Panc1 (cell line): ENCODE measurements around the gene MYLK. TPM values are rescaled to one million over a fixed set of nuclear protein-coding genes. Genes with fewer than 3 reads are reported as not detected.

Experiments used
- ATAC-seq: fragments of 200-7000 bp; cut with Tn5 transposase; 2 replicates; pipeline ENCODE4 v1.9.1; 2020; ENCODE audit warnings: mild to moderate bottlenecking, moderate library complexity
- BruUV-seq: library from RNA; stranded (reverse); fragments of 400-500 nt; replicated peaks from 2 replicates; lab custom pipeline; 2021; lab: Mats Ljungman, UMichigan
- CTCF ChIA-PET: fragments of 300-600 bp; sonication (Branson Sonifier 250); formaldehyde crosslinking; loops from one replicate; lab custom pipeline; 2022; ENCODE audit warnings: antibody characterized with exemption; lab: Charles Lee
- POLR2A ChIA-PET: fragments of 300-600 bp; sonication (Branson Sonifier 250); formaldehyde crosslinking; loops from one replicate; lab custom pipeline; 2022; ENCODE audit warnings: antibody characterized with exemption; lab: Charles Lee
- DNase-seq: peaks from one replicate; pipeline ENCODE4 v3.0.0-alpha.2; 2010; ENCODE audit warnings: low read depth, low spot score
- H3K27ac ChIP-seq: 2 replicates; pipeline ENCODE4 v1.5.1; 2011; ENCODE audit warnings: mild to moderate bottlenecking, low read length, inconsistent platforms
- H3K27me3 ChIP-seq: fragments of 200-500 bp; sonication (Bioruptor generic); 2 replicates; pipeline ENCODE4 v1.6.0; 2014; ENCODE audit warnings: low read length, inconsistent platforms; ENCODE audit not compliant: control insufficient read depth, insufficient read depth
- H3K36me3 ChIP-seq: fragments of 200-500 bp; sonication (Bioruptor generic); 2 replicates; pipeline ENCODE4 v1.5.1; 2014; ENCODE audit warnings: inconsistent platforms, mild to moderate bottlenecking, low read length, moderate library complexity; ENCODE audit not compliant: control insufficient read depth, insufficient read depth
- H3K4me1 ChIP-seq: 2 replicates; pipeline ENCODE4 v1.5.1; 2011; ENCODE audit warnings: inconsistent platforms, mild to moderate bottlenecking, low read length, moderate library complexity; ENCODE audit not compliant: control insufficient read depth, insufficient read depth
- H3K4me3 ChIP-seq, 2 experiments: 2 replicates each; pipeline ENCODE4 v1.5.1; 2011 to 2012; ENCODE audit warnings: low read depth in 2 of 2, low read length in 2 of 2, mild to moderate bottlenecking in 2 of 2, inconsistent platforms in 1 of 2, moderate library complexity in 1 of 2
- H3K9me3 ChIP-seq: fragments of 200-500 bp; sonication (Bioruptor generic); 2 replicates; pipeline ENCODE4 v1.5.1; 2014; ENCODE audit warnings: low read depth, mild to moderate bottlenecking, inconsistent platforms, low read length, moderate library complexity; ENCODE audit not compliant: control insufficient read depth, insufficient read depth
- POLR2AphosphoS5 ChIP-seq: IDR thresholded peaks from 2 replicates; pipeline ENCODE4 v1.6.1; 2012; ENCODE audit warnings: mild to moderate bottlenecking, low read depth, low read length, moderate library complexity
- SIN3A ChIP-seq: IDR thresholded peaks from 2 replicates; pipeline ENCODE4 v1.6.1; 2012; ENCODE audit warnings: low read depth, mild to moderate bottlenecking, low read length, moderate library complexity, borderline replicate concordance; ENCODE audit not compliant: insufficient read depth
- TCF7L2 ChIP-seq: IDR thresholded peaks from 2 replicates; pipeline ENCODE4 v1.6.1; 2011; ENCODE audit warnings: mild to moderate bottlenecking, low read depth, low read length, inconsistent platforms
- in situ Hi-C: cut with HindIII; loops from 2 replicates; pipeline ENCODE4 v1.10.0; 2016; ENCODE audit warnings: low sequenced_read_pairs, low pct_unique_long_range_greater_than_20kb
- intact Hi-C: fragments of 100-400 bp; cut with micrococcal nuclease; formaldehyde crosslinking; loops from one replicate; pipeline ENCODE4 v1.10.0; 2022; ENCODE audit not compliant: unreplicated experiment
- total RNA-seq: library from RNA; stranded (reverse); gene quantifications from one replicate; pipeline ENCODE4 v1.2.1, GENCODE V29; 2021; ENCODE audit not compliant: unreplicated experiment
- TF ChIP-seq, protein P1 (sequence below), 2 experiments: IDR thresholded peaks; 2 replicates each; pipeline ENCODE4 v1.6.1; 2011 to 2012; ENCODE audit warnings: low read depth in 2 of 2, control low read depth in 1 of 2, low read length in 1 of 2, mild to moderate bottlenecking in 1 of 2, moderate library complexity in 1 of 2; ENCODE audit not compliant: insufficient read depth in 1 of 2
- TF ChIP-seq, protein P2 (sequence below): fragments of 450-650 bp; IDR thresholded peaks from 2 replicates; pipeline ENCODE4 v1.5.1; 2017; ENCODE audit warnings: mild to moderate bottlenecking

MYLK gene
- total RNA-seq, 1 experiment from 2014 or later = 29.7 TPM

DNA sequence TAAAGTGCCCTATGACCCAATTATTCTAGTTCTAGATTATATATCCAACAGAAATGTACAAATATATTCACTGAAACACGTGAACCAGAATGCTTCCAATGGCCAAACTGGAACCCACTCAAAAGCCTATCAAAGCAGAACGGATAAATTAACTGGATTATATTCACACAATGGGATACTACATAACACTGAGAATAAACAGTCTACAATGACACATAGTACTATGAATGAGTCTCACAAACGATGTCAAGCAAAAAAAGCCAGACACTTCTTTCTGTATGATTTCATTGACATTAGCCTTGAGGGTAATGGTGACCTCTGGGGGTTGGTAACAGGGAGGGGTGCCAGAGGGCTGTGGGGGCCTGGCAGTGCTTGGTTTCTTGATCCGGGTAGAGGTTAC lies 248.4 kb downstream of the MYLK start:
- Histone ChIP-seq H3K36me3 (no peaks in the 10 kb centered on the region), H3K27me3 (no peaks in the 10 kb centered on the region), H3K4me1 (0 out of 2 replicates have a peak, but pooled peaks cover 5% of the 10 kb centered on the region), H3K27ac (no peak overlapping the region), H3K4me3 (no peak overlapping the region), H3K9me3 (no peaks in the 10 kb centered on the region)
- no TSS peak for BruUV-seq
- DNase-seq = no peak
- TF ChIP-seq, protein P1, sequence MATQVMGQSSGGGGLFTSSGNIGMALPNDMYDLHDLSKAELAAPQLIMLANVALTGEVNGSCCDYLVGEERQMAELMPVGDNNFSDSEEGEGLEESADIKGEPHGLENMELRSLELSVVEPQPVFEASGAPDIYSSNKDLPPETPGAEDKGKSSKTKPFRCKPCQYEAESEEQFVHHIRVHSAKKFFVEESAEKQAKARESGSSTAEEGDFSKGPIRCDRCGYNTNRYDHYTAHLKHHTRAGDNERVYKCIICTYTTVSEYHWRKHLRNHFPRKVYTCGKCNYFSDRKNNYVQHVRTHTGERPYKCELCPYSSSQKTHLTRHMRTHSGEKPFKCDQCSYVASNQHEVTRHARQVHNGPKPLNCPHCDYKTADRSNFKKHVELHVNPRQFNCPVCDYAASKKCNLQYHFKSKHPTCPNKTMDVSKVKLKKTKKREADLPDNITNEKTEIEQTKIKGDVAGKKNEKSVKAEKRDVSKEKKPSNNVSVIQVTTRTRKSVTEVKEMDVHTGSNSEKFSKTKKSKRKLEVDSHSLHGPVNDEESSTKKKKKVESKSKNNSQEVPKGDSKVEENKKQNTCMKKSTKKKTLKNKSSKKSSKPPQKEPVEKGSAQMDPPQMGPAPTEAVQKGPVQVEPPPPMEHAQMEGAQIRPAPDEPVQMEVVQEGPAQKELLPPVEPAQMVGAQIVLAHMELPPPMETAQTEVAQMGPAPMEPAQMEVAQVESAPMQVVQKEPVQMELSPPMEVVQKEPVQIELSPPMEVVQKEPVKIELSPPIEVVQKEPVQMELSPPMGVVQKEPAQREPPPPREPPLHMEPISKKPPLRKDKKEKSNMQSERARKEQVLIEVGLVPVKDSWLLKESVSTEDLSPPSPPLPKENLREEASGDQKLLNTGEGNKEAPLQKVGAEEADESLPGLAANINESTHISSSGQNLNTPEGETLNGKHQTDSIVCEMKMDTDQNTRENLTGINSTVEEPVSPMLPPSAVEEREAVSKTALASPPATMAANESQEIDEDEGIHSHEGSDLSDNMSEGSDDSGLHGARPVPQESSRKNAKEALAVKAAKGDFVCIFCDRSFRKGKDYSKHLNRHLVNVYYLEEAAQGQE (IDR thresholded peaks at IDR 0.05; ENCODE audit: insufficient read depth in 1 of 2, low read depth in 2 of 2, low read length in 1 of 2) = no peak
- TF ChIP-seq SIN3A (no peak), POLR2AphosphoS5 (no peak), TCF7L2 (no peak)
- TF ChIP-seq, protein P2, sequence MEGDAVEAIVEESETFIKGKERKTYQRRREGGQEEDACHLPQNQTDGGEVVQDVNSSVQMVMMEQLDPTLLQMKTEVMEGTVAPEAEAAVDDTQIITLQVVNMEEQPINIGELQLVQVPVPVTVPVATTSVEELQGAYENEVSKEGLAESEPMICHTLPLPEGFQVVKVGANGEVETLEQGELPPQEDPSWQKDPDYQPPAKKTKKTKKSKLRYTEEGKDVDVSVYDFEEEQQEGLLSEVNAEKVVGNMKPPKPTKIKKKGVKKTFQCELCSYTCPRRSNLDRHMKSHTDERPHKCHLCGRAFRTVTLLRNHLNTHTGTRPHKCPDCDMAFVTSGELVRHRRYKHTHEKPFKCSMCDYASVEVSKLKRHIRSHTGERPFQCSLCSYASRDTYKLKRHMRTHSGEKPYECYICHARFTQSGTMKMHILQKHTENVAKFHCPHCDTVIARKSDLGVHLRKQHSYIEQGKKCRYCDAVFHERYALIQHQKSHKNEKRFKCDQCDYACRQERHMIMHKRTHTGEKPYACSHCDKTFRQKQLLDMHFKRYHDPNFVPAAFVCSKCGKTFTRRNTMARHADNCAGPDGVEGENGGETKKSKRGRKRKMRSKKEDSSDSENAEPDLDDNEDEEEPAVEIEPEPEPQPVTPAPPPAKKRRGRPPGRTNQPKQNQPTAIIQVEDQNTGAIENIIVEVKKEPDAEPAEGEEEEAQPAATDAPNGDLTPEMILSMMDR = no peak
- intact Hi-C loops = no loop called here
- no peak for ATAC-seq
- ChIA-PET CTCF (no interaction called here), POLR2A (no interaction called here)
- in situ Hi-C loops = no loop called here

DNA sequence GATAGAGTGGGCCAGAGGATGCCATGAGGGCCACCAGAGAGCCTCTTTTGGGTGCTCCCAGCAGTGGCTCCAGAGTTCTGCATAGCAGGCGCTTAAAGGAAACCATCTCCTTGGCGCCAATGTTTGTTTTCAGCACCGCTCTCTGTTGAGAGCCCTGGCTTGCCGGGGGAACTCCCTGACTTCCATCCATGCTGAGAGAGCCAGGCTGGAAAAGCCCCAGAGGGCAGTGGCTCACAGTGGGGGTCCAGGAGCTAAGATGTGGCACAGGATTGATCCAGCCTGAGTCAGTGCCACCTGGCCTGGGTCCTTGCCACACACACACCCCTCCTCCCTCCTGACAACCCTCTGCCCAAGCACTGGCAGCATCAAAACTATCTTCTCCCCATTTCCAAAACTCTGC lies 248.9 kb downstream of the MYLK start:
- in situ Hi-C loops (no loop called here), intact Hi-C loops (no loop called here)
- H3K27ac ChIP-seq = no peak overlapping the region
- no peaks in the 10 kb centered on the region for H3K9me3 ChIP-seq
- no peak overlapping the region for H3K4me3 ChIP-seq
- TF ChIP-seq, protein P1 (IDR thresholded peaks at IDR 0.05; ENCODE audit: insufficient read depth in 1 of 2, low read depth in 2 of 2, low read length in 1 of 2) = no peak
- TF ChIP-seq, protein P2 = no peak
- no peak for TF ChIP-seq POLR2AphosphoS5
- 0 out of 2 replicates have a peak, but pooled peaks cover 5% of the 10 kb centered on the region for H3K4me1 ChIP-seq
- no peaks in the 10 kb centered on the region for H3K27me3 ChIP-seq
- DNase-seq = no peak
- POLR2A ChIA-PET = no interaction called here
- H3K36me3 ChIP-seq = no peaks in the 10 kb centered on the region
- ATAC-seq = peak; percentile 43
- CTCF ChIA-PET = no interaction called here
- no TSS peak for BruUV-seq
